NCI-H82 treated with DMSO at 0.1 percent for 48 hours (cell line): ENCODE data around the gene BYSL.

ENCODE experiments used
- DNase-seq: peaks from one replicate; lab custom pipeline; 2025; ENCODE audit not compliant: unreplicated experiment; lab: John Stamatoyannopoulos, UW

BYSL gene

GRCh38 chr6:41914343-41914742 is 7.0 kb upstream of the BYSL start:
- no peak for DNase-seq

DNA sequence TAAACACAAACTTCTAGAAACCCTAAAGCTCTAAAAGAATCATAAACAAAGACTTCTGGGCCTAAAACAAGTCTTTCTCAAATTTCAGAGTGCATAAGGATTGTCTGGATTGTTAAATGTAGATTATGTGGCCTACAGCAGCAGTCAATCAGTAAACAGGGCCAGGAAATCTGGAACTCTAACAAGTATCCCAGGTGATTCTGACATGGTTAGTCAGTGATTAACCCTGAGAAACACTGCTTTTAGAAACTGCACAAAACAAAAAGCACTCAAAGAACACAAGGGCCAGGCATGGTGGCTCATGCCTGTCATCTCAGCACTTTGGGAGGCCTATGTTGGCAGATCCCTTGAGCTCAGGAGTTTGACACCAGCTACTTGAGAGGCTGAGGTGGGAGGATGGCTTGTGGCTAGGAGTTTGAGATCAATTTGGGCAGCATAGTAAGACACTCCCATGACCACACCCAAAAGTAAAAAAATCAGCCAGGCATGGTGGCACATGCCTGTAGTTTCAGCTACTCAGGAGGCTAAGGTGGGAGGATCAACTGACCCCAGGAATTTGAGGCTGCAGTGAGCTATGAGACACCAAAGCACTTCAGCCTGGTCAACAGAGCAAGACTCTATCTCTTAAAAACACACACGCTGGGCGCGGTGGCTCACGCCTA is 6.3 kb upstream of the BYSL start:
- DNase-seq, result no peak

DNA sequence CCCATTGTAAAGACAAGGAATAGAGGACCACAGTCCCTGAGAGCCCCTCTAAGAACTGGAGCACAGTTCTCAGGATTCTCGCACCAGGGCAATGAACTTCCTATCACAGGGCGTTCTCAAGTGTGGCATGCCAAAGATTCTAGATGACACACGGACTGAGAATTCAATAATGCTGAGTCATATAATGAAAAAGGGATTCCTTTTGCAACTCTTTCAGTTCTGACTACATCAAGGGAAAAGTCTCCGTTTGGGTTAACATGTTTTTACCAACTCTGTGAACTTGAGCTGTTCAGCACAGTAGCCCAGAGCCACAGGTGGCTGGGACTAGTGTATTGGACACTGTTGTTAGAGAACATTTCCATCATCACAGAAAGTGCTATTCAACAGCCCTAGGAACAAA is 3.8 kb upstream of the BYSL start:
- DNase-seq, result no peak

- no peak for DNase-seq
These were observed 356 bp downstream of the BYSL start for GRCh38 chr6:41921712-41921998.

DNA sequence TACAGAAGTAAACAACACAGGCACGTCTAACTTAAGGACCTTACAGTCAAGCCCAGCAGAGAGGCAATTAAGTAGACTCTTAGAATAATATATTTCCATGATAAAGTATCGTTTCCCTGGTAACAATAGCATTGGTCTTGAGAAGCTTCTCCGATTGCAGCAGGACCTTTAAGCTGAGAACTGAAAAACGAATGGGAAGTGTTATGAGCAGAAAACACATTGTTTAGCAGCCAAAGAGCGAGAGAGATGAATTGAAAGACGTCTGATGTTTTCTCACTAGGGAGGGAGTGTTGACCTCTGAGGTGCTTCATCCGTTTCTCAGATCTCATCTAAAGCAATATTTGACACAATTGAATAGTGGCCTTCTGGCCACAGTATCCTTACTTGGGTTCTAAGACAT is 855 bp downstream of the BYSL start:
- no peak for DNase-seq

DNA sequence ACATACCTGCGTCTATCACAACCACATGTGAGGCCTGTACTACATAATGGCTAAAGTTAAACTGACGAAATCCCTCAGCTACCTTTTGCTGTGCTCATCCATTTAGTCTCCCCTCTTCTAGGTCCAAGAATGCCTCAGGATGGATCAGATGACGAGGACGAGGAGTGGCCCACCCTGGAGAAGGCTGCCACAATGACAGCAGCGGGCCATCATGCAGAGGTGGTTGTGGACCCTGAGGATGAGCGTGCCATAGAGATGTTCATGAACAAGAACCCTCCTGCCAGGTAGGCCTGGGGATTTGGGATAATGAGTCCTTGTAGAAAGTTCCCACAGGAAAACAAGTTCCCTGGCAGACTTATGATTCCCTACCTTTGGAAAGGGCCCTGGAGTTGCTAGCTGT is 6.0 kb downstream of the BYSL start:
- no peak for DNase-seq

DNA sequence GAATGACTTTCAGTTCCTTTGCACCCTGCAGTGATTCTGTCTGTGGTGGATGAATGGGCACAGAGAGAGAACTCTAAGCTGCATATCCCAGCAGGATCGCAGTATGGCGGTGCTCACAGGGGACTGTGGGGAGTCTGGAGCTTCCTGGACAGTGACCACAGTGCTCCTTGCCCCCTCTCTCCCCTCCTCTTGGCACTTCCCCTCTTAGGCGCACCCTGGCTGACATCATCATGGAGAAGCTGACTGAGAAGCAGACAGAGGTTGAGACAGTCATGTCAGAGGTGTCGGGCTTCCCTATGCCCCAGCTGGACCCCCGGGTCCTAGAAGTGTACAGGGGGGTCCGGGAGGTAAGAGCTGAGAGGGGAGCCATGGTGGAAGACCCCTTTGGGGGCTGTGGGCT is 8.6 kb downstream of the BYSL start:
- DNase-seq, result no peak

- no peak for DNase-seq
These were observed 10.5 kb downstream of the BYSL start for GRCh38 chr6:41931792-41932191.

- DNase-seq, result no peak
These were observed 11.1 kb downstream of the BYSL start for GRCh38 chr6:41932378-41932777.

GRCh38 chr6:41934278-41935192 is 13.2 kb downstream of the BYSL start:
- DNase-seq, result no peak

DNA sequence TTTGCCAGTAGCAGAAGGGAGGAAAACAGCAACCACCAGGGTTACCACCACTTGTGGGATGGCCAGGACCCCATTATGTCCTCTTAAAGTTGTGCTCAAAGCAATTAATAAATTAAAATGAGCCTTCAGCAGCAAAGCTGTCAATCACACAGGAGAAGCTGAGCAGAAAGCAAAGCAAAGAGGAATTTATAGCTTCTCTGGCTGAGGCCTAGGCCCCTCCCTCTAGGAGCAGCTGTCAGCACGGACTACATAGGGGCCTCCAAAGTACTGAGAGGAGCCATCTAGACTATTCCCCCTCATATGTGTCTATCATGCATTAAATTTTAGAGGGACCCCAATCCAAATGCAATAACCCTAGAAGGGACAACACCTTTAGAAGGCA is 13.9 kb downstream of the BYSL start:
- no peak for DNase-seq

- no peak for DNase-seq
These were observed 14.4 kb downstream of the BYSL start for GRCh38 chr6:41935685-41936072.

- DNase-seq, result peak; percentile 41
These were observed 15.0 kb downstream of the BYSL start for GRCh38 chr6:41936073-41936837.

GRCh38 chr6:41937472-41937860 is 16.2 kb downstream of the BYSL start:
- DNase-seq, result peak; percentile 75

GRCh38 chr6:41937861-41938574 is 16.7 kb downstream of the BYSL start:
- DNase-seq, result peak; percentile 14

DNA sequence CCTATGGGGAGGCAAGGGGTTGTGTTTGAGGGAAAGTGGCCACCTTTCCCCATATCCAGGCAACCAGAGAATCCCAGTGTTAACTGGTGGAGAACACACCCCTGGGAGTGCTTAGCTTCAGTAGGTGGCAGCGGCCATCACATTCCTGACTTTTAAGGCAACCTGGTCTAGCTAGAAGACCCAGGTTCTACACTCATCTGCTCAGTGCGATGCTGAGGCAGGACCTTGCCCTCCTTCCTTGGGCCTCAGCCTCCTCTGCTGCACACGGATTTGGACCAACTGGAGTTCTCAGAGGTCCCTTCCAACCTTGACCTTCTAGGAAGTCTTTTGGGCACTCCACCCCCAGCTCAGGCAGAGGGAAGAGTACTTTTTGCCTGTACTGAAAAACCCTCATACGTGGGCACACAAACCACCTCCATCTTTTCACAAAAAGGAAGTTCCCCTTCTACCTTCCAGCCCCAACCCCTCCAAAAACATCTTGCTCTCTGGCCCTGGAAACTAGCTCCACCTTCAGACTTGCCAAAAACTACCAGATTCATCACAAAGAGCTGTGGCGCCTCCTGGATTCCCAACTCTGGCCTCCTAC is 17.4 kb downstream of the BYSL start:
- no peak for DNase-seq

DNA sequence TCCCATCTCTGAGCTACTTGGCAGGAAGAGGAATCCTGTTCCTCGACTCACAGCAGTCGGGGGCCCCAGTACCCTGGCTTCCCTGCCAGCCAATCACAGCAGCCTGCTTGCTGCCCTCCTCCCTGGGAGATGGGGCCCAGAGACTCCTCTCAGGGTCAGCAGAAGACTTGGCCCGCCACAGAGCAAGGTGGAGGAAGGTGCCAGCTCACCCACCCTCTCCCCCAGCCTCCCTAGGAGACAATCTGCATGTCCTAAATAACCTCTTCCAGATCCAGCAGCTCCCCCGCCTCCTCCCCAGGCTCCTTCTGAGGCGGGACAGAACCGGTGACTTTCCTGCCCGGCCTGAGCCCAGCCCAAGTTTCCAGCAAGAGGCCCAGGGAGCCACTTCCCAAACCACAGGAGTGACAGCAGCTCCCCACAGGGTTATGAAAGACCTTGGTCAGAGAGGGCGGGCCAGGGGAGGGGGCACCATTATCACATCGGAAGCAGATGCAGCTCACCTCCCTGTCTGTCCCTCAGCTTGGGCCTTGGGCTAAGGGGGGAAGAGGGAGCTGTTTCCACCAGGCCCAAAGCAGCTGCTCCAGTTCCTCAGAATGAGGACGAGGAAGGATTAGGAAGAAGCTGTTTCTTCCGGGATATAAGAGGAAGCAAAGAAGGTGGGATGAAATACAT is 18.0 kb downstream of the BYSL start:
- no peak for DNase-seq

DNA sequence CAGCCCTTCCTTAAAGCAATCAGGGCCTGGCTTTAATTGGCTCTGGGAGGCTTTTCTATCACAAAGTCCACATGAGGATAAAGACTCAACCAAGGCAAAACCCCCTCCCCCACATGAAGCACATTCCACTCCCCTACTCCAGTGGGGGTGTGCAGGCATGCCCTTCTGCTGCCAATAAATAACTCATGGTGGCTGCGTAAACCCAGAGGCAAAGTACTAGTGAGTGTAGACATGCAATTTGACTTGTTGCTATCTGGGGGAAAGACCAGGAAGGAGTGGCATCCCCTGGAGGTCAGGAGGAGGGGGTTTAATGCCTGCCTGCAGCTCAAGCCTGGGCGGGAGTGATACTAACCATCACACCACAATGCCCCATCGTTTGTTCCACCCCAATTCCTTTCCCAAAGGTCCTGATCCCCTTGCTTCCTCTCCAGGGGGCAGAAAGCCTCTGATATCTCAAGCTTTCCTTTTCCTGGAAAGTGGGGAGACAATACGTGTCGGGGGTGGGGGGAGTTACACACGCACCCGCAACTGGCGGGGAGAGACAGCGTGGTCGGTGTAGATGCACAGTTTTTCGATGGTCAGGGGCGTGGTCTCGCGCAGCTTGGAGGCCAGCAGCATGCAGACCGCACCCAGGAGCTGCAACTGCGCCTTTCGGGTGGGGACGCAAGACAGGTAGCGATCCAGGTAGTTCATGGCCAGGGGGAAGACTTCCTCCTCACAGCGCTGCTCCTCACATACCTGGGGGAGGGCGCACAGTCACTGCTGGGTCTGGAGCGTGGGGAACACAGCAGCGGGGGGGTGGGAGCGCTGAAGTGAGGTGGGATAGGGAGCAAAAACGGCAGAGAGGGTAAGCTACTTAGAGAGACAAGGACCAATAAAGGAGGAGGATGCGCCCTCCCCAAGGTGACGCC is 18.8 kb downstream of the BYSL start:
- peak; percentile 71 for DNase-seq

GRCh38 chr6:41940759-41941279 is 19.5 kb downstream of the BYSL start:
- no peak for DNase-seq
